ENCODE data around the gene ZNF143.

ZNF143 gene

DNA sequence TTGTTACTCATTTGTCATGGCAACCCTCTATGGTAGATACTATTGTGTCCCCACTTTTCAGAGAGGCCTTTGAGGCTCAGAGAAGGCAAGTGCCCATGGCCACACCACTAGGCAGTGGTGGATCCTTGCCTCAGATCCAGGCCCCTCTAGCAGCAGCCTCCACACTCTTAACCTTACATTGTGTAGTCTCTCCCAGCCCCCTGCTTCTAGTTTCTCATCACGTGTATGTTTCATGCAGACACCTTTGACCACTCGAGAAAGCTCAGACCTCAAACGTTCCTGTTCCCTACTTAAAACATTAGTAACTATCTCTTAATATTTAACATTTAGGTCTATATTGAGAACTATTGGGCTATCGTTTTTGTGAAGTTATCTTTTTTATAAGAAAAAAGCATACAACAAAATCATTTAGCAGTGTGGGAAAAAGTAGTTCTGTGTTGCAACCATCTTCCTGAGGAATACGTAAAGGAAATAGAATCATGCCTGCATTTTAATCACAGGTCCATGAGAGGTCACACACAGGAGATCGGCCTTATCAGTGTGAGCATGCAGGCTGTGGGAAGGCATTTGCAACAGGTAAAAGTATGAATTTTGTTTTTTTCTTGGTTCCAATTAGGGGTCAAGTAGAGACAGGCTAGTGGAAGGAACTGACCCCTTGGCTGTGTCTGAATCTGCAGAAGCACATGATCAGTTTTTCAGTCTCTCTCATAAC, 35.1 kb downstream of the ZNF143 start:
- Histone ChIP-seq H3K4me1 (ENCODE audit: control extremely low read depth in 1 of 4, control insufficient read depth in 4 of 4, insufficient read depth in 4 of 4, low read length in 3 of 4) (no peaks in the 10 kb centered on the region), H3K27me3 (replicated peaks in 2 of 5; ENCODE audit: control insufficient read depth in 4 of 5, insufficient read depth in 5 of 5, low read length in 4 of 5) (no peaks in the 10 kb centered on the region), H3K4me3 (ENCODE audit: control insufficient read depth in 1 of 7, extremely low read depth in 1 of 7, insufficient read depth in 4 of 7, low read depth in 2 of 7, low read length in 6 of 7) (no peak overlapping the region), H3K27ac (ENCODE audit: insufficient read depth in 1 of 2, low read depth in 1 of 2, low read length in 2 of 2, poor library complexity in 1 of 2, severe bottlenecking in 2 of 2) (no peak overlapping the region), H3K9me3 (ENCODE audit: control extremely low read depth in 1 of 5, control insufficient read depth in 4 of 5, insufficient read depth in 2 of 5, low read depth in 1 of 5, low read length in 4 of 5) (no peaks in the 10 kb centered on the region), H3K36me3 (ENCODE audit: control insufficient read depth in 4 of 4, insufficient read depth in 4 of 4, low read length in 3 of 4) (peaks cover 21 to 62% (median 28%) of the 10 kb centered on the region in 4 experiments)
- CTCF ChIA-PET, result interaction anchor here (4.4 kb wide), 1 partner anchor 11 kb away, joined by 18 read pairs; no protein-coding TSS in a partner anchor
- 93% methylated on average over 2 of the region's 6 CpGs for WGBS (ENCODE audit: insufficient coverage)
- POLR2A ChIA-PET, result no interaction called here
- DNase-seq, result no peak

DNA sequence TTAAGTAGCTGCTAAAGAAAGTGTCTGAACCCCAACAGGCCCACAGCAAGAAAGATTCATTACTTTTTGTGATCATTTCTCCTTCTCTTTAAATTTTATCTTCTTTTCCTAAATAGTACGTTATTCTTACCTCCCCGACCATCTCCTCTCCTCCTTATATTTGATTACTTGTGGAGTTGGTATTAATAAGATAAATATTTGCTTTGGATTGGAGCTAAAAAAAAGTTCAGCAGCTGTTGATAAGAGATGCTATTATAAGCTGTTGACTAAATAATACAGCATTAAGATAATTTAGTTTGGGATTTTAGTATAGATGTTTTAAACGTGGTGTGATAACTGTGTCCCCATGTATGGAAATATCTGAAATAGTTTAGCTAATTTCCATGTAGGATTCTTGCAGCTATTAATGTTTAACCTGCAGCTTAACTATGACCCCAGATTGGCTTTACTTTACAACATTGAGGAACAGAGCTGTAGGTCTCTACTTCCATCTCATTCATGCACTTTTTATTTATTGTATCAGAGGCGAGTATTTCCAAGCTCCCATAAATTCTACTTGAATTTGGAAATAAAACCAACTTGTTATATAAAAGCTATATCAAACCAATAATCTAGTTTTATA, 37.8 kb downstream of the ZNF143 start:
- ChIA-PET CTCF (interaction anchor here (0.7 to 4.4 kb wide), 11 partner anchors 8 to 333 kb away, joined by 3 to 18 read pairs (median 4); no protein-coding TSS in a partner anchor), POLR2A (interaction anchor here (0.6 kb wide), 1 partner anchor 123 kb away, joined by 5 read pairs; no protein-coding TSS in a partner anchor)
- H3K27ac ChIP-seq (ENCODE audit: insufficient read depth in 1 of 2, low read depth in 1 of 2, low read length in 2 of 2, poor library complexity in 1 of 2, severe bottlenecking in 2 of 2), result no peak overlapping the region
- no peaks in the 10 kb centered on the region for H3K27me3 ChIP-seq (replicated peaks in 2 of 5; ENCODE audit: control insufficient read depth in 4 of 5, insufficient read depth in 5 of 5, low read length in 4 of 5)
- H3K4me3 ChIP-seq (ENCODE audit: control insufficient read depth in 1 of 7, extremely low read depth in 1 of 7, insufficient read depth in 4 of 7, low read depth in 2 of 7, low read length in 6 of 7), result no peak overlapping the region
- DNase-seq, result no peak
- peaks cover 18 to 61% (median 31%) of the 10 kb centered on the region in 4 experiments for H3K36me3 ChIP-seq (ENCODE audit: control insufficient read depth in 4 of 4, insufficient read depth in 4 of 4, low read length in 3 of 4)
- H3K9me3 ChIP-seq (ENCODE audit: control extremely low read depth in 1 of 5, control insufficient read depth in 4 of 5, insufficient read depth in 2 of 5, low read depth in 1 of 5, low read length in 4 of 5), result no peaks in the 10 kb centered on the region
- no CpG with 5 or more reads among the region's 4 CpGs for WGBS (ENCODE audit: insufficient coverage)
- no peaks in the 10 kb centered on the region for H3K4me1 ChIP-seq (ENCODE audit: control extremely low read depth in 1 of 4, control insufficient read depth in 4 of 4, insufficient read depth in 4 of 4, low read length in 3 of 4)

DNA sequence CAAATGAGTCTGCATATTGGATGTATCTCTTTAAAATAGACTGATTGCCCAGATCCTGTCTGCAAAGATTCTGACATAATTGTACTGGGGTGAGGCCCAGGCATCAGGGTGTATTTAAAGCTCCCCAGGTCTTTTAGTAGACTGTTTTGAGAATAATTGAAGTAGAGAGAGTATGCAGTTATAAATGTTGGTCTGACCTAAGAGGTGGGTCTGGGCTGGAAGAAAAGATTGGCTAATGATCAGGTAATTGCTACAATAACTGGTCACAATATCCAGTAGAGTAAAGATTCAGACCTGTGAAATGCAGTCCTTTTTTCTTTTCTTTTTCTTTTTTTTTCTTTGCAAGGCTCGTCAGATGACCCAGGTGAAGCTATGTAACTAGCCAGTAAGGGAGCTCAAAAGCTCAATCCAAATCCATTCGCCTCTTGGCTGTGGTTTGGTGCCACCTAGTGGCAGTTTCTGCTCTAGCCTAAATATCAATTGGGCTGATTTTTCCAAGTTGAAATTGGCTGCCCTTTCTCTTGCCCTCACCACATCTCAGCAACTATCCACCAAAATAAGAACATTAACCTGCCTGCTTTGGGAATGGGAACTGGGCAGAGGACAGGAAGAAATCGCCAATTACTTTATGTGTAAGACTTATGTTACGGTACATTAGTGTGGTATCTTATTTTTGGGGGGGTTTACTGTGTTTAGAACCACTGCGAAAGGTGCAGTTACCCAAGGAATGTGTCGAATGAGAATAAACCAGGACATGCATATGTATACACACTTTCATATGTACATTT, 45.9 kb downstream of the ZNF143 start:
- Histone ChIP-seq H3K36me3 (ENCODE audit: control insufficient read depth in 4 of 4, insufficient read depth in 4 of 4, low read length in 3 of 4) (peaks cover 0 to 11% (median 6%) of the 10 kb centered on the region in 4 experiments), H3K27ac (ENCODE audit: insufficient read depth in 1 of 2, low read depth in 1 of 2, low read length in 2 of 2, poor library complexity in 1 of 2, severe bottlenecking in 2 of 2) (no peak overlapping the region), H3K4me1 (ENCODE audit: control extremely low read depth in 1 of 4, control insufficient read depth in 4 of 4, insufficient read depth in 4 of 4, low read length in 3 of 4) (no peaks in the 10 kb centered on the region), H3K9me3 (ENCODE audit: control extremely low read depth in 1 of 5, control insufficient read depth in 4 of 5, insufficient read depth in 2 of 5, low read depth in 1 of 5, low read length in 4 of 5) (no peaks in the 10 kb centered on the region), H3K4me3 (ENCODE audit: control insufficient read depth in 1 of 7, extremely low read depth in 1 of 7, insufficient read depth in 4 of 7, low read depth in 2 of 7, low read length in 6 of 7) (no peak overlapping the region), H3K27me3 (replicated peaks in 2 of 5; ENCODE audit: control insufficient read depth in 4 of 5, insufficient read depth in 5 of 5, low read length in 4 of 5) (no peaks in the 10 kb centered on the region)
- WGBS (ENCODE audit: insufficient coverage), result 63% methylated on average over 5 of the region's 6 CpGs
- ChIA-PET CTCF (interaction anchor here (0.7 to 3.5 kb wide), 36 partner anchors 9 to 797 kb away, joined by 3 to 32 read pairs (median 4); partner anchors contain the start of gene DENND5A), POLR2A (no interaction called here)
- DNase-seq, result peak; percentile 72 to 88 (median 84)

DNA sequence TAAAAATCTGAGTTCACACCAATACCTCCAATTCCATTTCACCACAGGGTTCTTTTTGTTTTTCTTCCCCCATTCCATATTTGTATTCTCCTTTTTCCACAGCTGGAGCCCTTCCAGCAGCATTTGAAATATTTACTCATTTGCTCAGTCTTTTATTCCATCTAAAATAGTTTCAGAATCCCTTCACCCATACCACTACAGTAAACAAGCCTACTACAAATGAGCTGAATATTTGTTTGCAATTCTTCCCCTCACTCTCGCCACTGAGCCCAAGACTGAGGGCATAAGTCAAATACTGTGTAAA, 46.4 kb downstream of the ZNF143 start:
- no peak overlapping the region for H3K27ac ChIP-seq (ENCODE audit: insufficient read depth in 1 of 2, low read depth in 1 of 2, low read length in 2 of 2, poor library complexity in 1 of 2, severe bottlenecking in 2 of 2)
- no CpG with 5 or more reads among the region's 1 CpG for WGBS (ENCODE audit: insufficient coverage)
- no peak for DNase-seq
- ChIA-PET POLR2A (interaction anchor here (1.1 kb wide), 1 partner anchor 47 kb away, joined by 3 read pairs; the partner anchor contains the start of gene ZNF143), CTCF (interaction anchor here (0.7 to 3.5 kb wide), 24 partner anchors 9 to 492 kb away, joined by 3 to 32 read pairs (median 4); partner anchors contain the start of gene DENND5A)
- H3K9me3 ChIP-seq (ENCODE audit: control extremely low read depth in 1 of 5, control insufficient read depth in 4 of 5, insufficient read depth in 2 of 5, low read depth in 1 of 5, low read length in 4 of 5), result no peaks in the 10 kb centered on the region
- H3K27me3 ChIP-seq (replicated peaks in 2 of 5; ENCODE audit: control insufficient read depth in 4 of 5, insufficient read depth in 5 of 5, low read length in 4 of 5), result no peaks in the 10 kb centered on the region
- H3K4me3 ChIP-seq (ENCODE audit: control insufficient read depth in 1 of 7, extremely low read depth in 1 of 7, insufficient read depth in 4 of 7, low read depth in 2 of 7, low read length in 6 of 7), result no peak overlapping the region
- peaks cover under 1 to 11% (median 6%) of the 10 kb centered on the region in 4 experiments for H3K36me3 ChIP-seq (ENCODE audit: control insufficient read depth in 4 of 4, insufficient read depth in 4 of 4, low read length in 3 of 4)
- no peaks in the 10 kb centered on the region for H3K4me1 ChIP-seq (ENCODE audit: control extremely low read depth in 1 of 4, control insufficient read depth in 4 of 4, insufficient read depth in 4 of 4, low read length in 3 of 4)

DNA sequence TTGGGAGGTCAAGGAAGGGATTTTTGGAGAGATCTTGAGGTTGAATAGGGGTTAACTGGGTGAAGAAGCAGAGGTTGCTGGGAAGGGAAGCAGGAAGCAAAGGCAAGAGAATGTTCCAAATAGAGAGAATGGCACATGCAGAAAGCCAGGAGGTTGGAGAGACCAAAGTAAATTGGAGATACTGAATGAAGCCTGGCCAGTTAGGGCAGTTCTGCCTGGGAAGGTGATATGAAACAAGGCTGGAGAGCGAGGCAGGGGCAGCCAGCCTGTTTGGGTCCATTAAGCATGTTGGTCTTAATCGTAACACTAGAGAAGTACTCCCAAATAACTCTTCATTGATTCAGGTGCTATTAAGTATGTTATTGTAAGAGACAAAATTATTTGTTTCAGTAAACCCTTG, 48.2 kb downstream of the ZNF143 start:
- no peaks in the 10 kb centered on the region for H3K27me3 ChIP-seq (replicated peaks in 2 of 5; ENCODE audit: control insufficient read depth in 4 of 5, insufficient read depth in 5 of 5, low read length in 4 of 5)
- H3K27ac ChIP-seq (ENCODE audit: insufficient read depth in 1 of 2, low read depth in 1 of 2, low read length in 2 of 2, poor library complexity in 1 of 2, severe bottlenecking in 2 of 2), result no peak overlapping the region
- no CpG with 5 or more reads among the region's 2 CpGs for WGBS (ENCODE audit: insufficient coverage)
- H3K36me3 ChIP-seq (ENCODE audit: control insufficient read depth in 4 of 4, insufficient read depth in 4 of 4, low read length in 3 of 4), result peaks cover 2 to 27% (median 16%) of the 10 kb centered on the region in 4 experiments
- no peak for DNase-seq
- no peak overlapping the region for H3K4me3 ChIP-seq (ENCODE audit: control insufficient read depth in 1 of 7, extremely low read depth in 1 of 7, insufficient read depth in 4 of 7, low read depth in 2 of 7, low read length in 6 of 7)
- H3K4me1 ChIP-seq (ENCODE audit: control extremely low read depth in 1 of 4, control insufficient read depth in 4 of 4, insufficient read depth in 4 of 4, low read length in 3 of 4), result no peaks in the 10 kb centered on the region
- no peaks in the 10 kb centered on the region for H3K9me3 ChIP-seq (ENCODE audit: control extremely low read depth in 1 of 5, control insufficient read depth in 4 of 5, insufficient read depth in 2 of 5, low read depth in 1 of 5, low read length in 4 of 5)
- ChIA-PET CTCF (no interaction called here), POLR2A (no interaction called here)

DNA sequence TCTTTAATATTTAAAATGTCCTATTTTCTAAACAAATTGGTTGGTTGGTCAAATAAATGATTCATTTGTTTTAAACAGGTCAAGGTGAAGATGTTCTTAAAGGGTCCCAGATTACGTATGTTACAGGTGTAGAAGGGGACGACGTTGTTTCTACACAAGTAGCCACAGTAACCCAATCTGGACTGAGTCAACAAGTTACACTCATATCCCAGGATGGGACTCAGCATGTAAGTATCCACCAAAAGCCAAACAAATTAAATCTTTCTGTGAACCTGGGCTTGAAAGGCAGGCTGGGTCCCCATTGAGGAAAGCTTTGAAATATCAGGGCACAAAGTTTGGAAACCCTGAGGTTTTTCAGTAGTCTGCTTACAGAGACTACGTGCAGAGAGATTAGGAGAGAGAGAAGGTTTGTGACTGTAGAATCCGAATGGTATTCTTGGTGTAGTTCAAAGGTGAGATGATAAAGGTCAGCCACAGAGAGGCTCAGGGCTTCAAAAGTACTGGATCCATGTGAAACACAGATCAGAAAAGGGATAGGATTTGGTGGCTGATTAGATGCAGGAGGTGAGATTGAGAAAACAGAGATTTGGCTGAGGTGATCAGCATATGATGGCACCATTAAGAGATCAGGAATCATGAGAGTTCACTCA, 51.7 kb downstream of the ZNF143 start:
- no peak for DNase-seq
- CTCF ChIA-PET, result interaction anchor here (0.6 kb wide), 1 partner anchor 36 kb away, joined by 3 read pairs; no protein-coding TSS in a partner anchor
- 96% methylated on average over 2 of the region's 5 CpGs for WGBS (ENCODE audit: insufficient coverage)
- peaks cover 5 to 47% (median 29%) of the 10 kb centered on the region in 4 experiments for H3K36me3 ChIP-seq (ENCODE audit: control insufficient read depth in 4 of 4, insufficient read depth in 4 of 4, low read length in 3 of 4)
- no peak overlapping the region for H3K4me3 ChIP-seq (ENCODE audit: control insufficient read depth in 1 of 7, extremely low read depth in 1 of 7, insufficient read depth in 4 of 7, low read depth in 2 of 7, low read length in 6 of 7)
- no peaks in the 10 kb centered on the region for H3K9me3 ChIP-seq (ENCODE audit: control extremely low read depth in 1 of 5, control insufficient read depth in 4 of 5, insufficient read depth in 2 of 5, low read depth in 1 of 5, low read length in 4 of 5)
- POLR2A ChIA-PET, result no interaction called here
- no peaks in the 10 kb centered on the region for H3K4me1 ChIP-seq (ENCODE audit: control extremely low read depth in 1 of 4, control insufficient read depth in 4 of 4, insufficient read depth in 4 of 4, low read length in 3 of 4)
- H3K27ac ChIP-seq (ENCODE audit: insufficient read depth in 1 of 2, low read depth in 1 of 2, low read length in 2 of 2, poor library complexity in 1 of 2, severe bottlenecking in 2 of 2), result no peak overlapping the region
- H3K27me3 ChIP-seq (replicated peaks in 2 of 5; ENCODE audit: control insufficient read depth in 4 of 5, insufficient read depth in 5 of 5, low read length in 4 of 5), result no peaks in the 10 kb centered on the region

Measured in common myeloid progenitor, CD34-positive (primary cell).